CD4-positive, alpha-beta T cell (primary cell): ENCODE measurements around the gene CCDC179. TPM values are rescaled to one million over a fixed set of nuclear protein-coding genes. Genes with fewer than 3 reads are reported as not detected.

Source experiments
- ATAC-seq: fragments of 200-7000 bp; cut with Tn5 transposase; one replicate; pipeline ENCODE4 v1.10.0; 2022; ENCODE audit warnings: mild to moderate bottlenecking; ENCODE audit not compliant: poor library complexity
- CTCF ChIA-PET: fragments of 350-600 bp; sonication (Branson Sonifier 250); formaldehyde crosslinking; loops from one replicate; lab custom pipeline; 2021; ENCODE audit warnings: antibody characterized with exemption, inconsistent platforms; lab: Charles Lee
- POLR2A ChIA-PET: fragments of 350-600 bp; sonication (Branson Sonifier 250); formaldehyde crosslinking; loops from one replicate; lab custom pipeline; 2021; ENCODE audit warnings: antibody characterized with exemption, inconsistent platforms; lab: Charles Lee
- DNase-seq, 14 experiments: peaks; one replicate each; pipeline ENCODE4 v3.0.0-alpha.2; 2013 to 2020; ENCODE audit warnings: mixed read lengths in 2 of 14
- H3K27ac ChIP-seq, 2 donors: one replicate each; pipeline versions ENCODE4 v1.5.1 to v1.7.0; 2013; ENCODE audit warnings: low read length in 2 of 2, low read depth in 1 of 2, mild to moderate bottlenecking in 1 of 2
- H3K27me3 ChIP-seq, 2 experiments: 1 replicate in 1 of 2; 2 replicates in 1 of 2; pipeline versions ENCODE4 v1.6.1 to v1.7.0; 2013; ENCODE audit warnings: low read length in 2 of 2, control low read depth in 1 of 2, mild to moderate bottlenecking in 1 of 2, moderate library complexity in 1 of 2; ENCODE audit not compliant: insufficient read depth in 2 of 2, control insufficient read depth in 1 of 2
- H3K36me3 ChIP-seq: one replicate; pipeline ENCODE4 v1.6.1; 2013; ENCODE audit warnings: low read length, control low read depth; ENCODE audit not compliant: insufficient read depth
- H3K4me1 ChIP-seq: one replicate; pipeline ENCODE4 v1.6.1; 2013; ENCODE audit warnings: low read length, control low read depth; ENCODE audit not compliant: insufficient read depth
- H3K4me3 ChIP-seq: one replicate; pipeline ENCODE4 v1.5.1; 2013; ENCODE audit warnings: mild to moderate bottlenecking, low read length, moderate library complexity
- H3K9me3 ChIP-seq, 2 experiments: 1 replicate in 1 of 2; 2 replicates in 1 of 2; pipeline versions ENCODE4 v1.6.1 to v1.7.0; 2013; ENCODE audit warnings: low read length in 2 of 2, mild to moderate bottlenecking in 2 of 2, control low read depth in 1 of 2, moderate library complexity in 1 of 2; ENCODE audit not compliant: control insufficient read depth in 1 of 2, insufficient read depth in 1 of 2
- H3K27ac Mint-ChIP-seq: one replicate; pipeline ENCODE4 v1.8.0; 2020; ENCODE audit warnings: mixed read lengths
- H3K27me3 Mint-ChIP-seq: one replicate; pipeline ENCODE4 v1.8.0; 2021; ENCODE audit warnings: mixed read lengths
- H3K36me3 Mint-ChIP-seq: one replicate; pipeline ENCODE4 v1.8.0; 2021; ENCODE audit warnings: low read depth, mixed read lengths
- H3K4me1 Mint-ChIP-seq: one replicate; pipeline ENCODE4 v1.8.0; 2021; ENCODE audit warnings: low read depth, mixed read lengths
- H3K4me3 Mint-ChIP-seq: one replicate; pipeline ENCODE4 v1.8.0; 2020; ENCODE audit warnings: mild to moderate bottlenecking, mixed read lengths
- H3K9me3 Mint-ChIP-seq: one replicate; pipeline ENCODE4 v1.8.0; 2020; ENCODE audit warnings: mixed read lengths
- intact Hi-C, 2 experiments: fragments of 100-400 bp; cut with DNase I in 1 of 2; cut with micrococcal nuclease in 1 of 2; formaldehyde crosslinking; loops; one replicate each; pipeline versions ENCODE4 v1.15.1 to v1.9.0; 2023 to 2025; cut with DNase I, micrococcal nuclease
- total RNA-seq, 174 experiments: library from RNA in 2 of 174; stranded (reverse) in 2 of 174; gene quantifications; one replicate each; pipeline ENCODE4 v1.2.3 and lab custom pipeline; 2021 to 2026
- TF ChIP-seq, protein P1 (sequence below): fragments of 200-600 bp; IDR thresholded peaks from one replicate; pipeline ENCODE4 v1.8.0; 2022; ENCODE audit warnings: antibody characterized with exemption, mild to moderate bottlenecking

Gene CCDC179
- total RNA-seq, 2 experiments from 2014 or later: not detected

DNA sequence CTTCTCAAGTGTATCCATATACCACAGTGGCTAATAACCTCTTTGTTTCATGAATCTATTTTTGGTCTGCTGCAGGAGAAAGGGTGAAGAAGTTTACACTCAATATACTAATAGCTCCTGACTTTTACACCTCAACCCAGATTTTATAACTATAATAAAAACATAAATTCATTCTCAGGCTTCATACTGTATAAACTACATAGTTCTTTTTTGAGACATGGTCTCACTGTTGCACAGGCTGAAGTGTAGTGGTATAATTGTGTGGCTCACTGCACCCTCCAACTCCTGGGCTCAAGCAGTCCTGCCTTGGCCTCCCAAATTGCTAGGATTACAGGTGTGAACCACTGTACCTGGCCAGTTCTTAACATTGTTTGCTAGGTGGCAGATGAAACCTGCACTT lies 17.8 kb upstream of the CCDC179 start:
- H3K36me3 ChIP-seq: no peaks in the 10 kb centered on the region
- Mint-ChIP-seq H3K27me3 (no peaks in the 10 kb centered on the region), H3K36me3 (no peaks in the 10 kb centered on the region), H3K27ac (no peak overlapping the region), H3K4me3 (no peak overlapping the region), H3K9me3 (no peaks in the 10 kb centered on the region), H3K4me1 (no peaks in the 10 kb centered on the region)
- no peak overlapping the region for H3K27ac ChIP-seq
- no peaks in the 10 kb centered on the region for H3K27me3 ChIP-seq
- ATAC-seq (no peak), DNase-seq (no peak)
- no peaks in the 10 kb centered on the region for H3K4me1 ChIP-seq
- ChIA-PET CTCF (no interaction called here), POLR2A (no interaction called here)
- TF ChIP-seq, protein P1, sequence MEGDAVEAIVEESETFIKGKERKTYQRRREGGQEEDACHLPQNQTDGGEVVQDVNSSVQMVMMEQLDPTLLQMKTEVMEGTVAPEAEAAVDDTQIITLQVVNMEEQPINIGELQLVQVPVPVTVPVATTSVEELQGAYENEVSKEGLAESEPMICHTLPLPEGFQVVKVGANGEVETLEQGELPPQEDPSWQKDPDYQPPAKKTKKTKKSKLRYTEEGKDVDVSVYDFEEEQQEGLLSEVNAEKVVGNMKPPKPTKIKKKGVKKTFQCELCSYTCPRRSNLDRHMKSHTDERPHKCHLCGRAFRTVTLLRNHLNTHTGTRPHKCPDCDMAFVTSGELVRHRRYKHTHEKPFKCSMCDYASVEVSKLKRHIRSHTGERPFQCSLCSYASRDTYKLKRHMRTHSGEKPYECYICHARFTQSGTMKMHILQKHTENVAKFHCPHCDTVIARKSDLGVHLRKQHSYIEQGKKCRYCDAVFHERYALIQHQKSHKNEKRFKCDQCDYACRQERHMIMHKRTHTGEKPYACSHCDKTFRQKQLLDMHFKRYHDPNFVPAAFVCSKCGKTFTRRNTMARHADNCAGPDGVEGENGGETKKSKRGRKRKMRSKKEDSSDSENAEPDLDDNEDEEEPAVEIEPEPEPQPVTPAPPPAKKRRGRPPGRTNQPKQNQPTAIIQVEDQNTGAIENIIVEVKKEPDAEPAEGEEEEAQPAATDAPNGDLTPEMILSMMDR: no peak
- no peaks in the 10 kb centered on the region for H3K9me3 ChIP-seq
- intact Hi-C loops: no loop called here
- no peak overlapping the region for H3K4me3 ChIP-seq

DNA sequence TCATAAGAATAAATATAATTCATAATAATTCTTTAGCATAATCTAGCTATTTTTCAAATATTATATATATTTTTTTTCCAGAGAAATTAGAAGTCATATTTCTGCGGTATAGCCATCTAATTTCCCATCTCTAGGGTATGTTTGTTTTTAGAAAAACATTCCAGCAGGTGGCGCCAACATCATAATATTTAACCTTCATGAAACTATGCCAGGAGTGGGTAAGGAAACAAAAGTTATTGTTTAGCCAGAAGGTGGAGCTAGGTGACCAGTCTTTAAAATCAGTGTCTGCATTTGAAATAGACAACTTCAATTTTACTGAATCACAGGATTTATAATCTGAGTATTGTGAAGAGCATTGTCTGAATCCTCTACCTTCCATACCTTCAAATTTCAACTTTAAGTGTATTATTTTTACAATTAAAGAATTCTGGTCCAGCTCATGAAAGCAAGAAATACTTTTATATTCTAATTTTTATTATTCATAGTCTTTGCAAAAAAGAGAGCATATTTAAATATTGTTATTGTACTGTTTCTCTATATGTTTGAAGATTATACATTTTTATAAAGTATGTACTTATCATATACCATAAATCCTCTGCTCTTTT lies 15.7 kb upstream of the CCDC179 start:
- TF ChIP-seq, protein P1: peak; percentile 96
- Histone ChIP-seq H3K36me3 (no peaks in the 10 kb centered on the region), H3K27me3 (no peaks in the 10 kb centered on the region), H3K9me3 (no peaks in the 10 kb centered on the region), H3K4me3 (no peak overlapping the region), H3K4me1 (no peaks in the 10 kb centered on the region), H3K27ac (no peak overlapping the region)
- Mint-ChIP-seq H3K4me3 (no peak overlapping the region), H3K4me1 (no peaks in the 10 kb centered on the region), H3K36me3 (no peaks in the 10 kb centered on the region), H3K27ac (no peak overlapping the region), H3K27me3 (no peaks in the 10 kb centered on the region), H3K9me3 (no peaks in the 10 kb centered on the region)
- ChIA-PET CTCF (interaction anchor here (1.0 to 1.6 kb wide), 3 partner anchors 12 to 46 kb away, joined by 3 to 6 read pairs (median 4); partner anchors contain the start of gene SVIP), POLR2A (interaction anchor here (1.2 kb wide), 1 partner anchor 46 kb away, joined by 3 read pairs; the partner anchor contains the start of gene SVIP)
- intact Hi-C loops: no loop called here
- peak in 13 of 14 experiments; percentile 16 to 81 (median 37) for DNase-seq
- ATAC-seq: peak; percentile 63

DNA sequence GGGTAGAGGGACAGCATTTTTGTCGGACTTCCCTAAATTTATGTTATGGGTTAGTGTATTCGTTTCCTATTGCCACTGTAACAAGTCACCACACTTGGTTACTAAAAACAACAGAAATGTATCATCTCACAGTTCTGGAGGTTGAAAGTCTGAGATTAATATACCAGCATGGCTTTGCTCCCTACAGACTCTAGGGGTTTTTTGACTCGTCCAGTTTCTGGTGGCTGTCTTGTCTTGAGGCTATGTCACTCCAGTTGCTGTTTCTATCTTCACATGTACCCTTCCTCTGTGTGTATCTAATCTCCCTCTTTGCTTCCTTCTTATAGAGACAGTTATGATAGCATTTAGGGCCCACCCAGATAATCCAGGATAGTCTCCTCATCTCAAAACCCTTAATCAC lies 9.1 kb upstream of the CCDC179 start:
- intact Hi-C loops: no loop called here
- DNase-seq (no peak), ATAC-seq (no peak)
- Mint-ChIP-seq H3K9me3 (no peaks in the 10 kb centered on the region), H3K36me3 (no peaks in the 10 kb centered on the region), H3K27ac (no peak overlapping the region), H3K4me1 (no peaks in the 10 kb centered on the region), H3K27me3 (no peaks in the 10 kb centered on the region), H3K4me3 (no peak overlapping the region)
- Histone ChIP-seq H3K27ac (no peak overlapping the region), H3K4me3 (no peak overlapping the region), H3K9me3 (no peaks in the 10 kb centered on the region), H3K4me1 (no peaks in the 10 kb centered on the region), H3K36me3 (no peaks in the 10 kb centered on the region), H3K27me3 (no peaks in the 10 kb centered on the region)
- ChIA-PET POLR2A (no interaction called here), CTCF (no interaction called here)
- TF ChIP-seq, protein P1: no peak
